Measurements from ENCODE around the gene LFNG. TPM values are rescaled to one million over a fixed set of nuclear protein-coding genes. Genes with fewer than 3 reads are reported as not detected.
A peak's percentile ranks its signal among the peaks of the same experiment; 100 is the strongest.
"Not testable (repeated sequence)": the region's sequence is repeated elsewhere in the genome, so short reads cannot be mapped to it uniquely, and the experiment has no call there.

LFNG gene
- total and polyA plus RNA-seq, 4 donors, result 11.5 to 47.6 (median 23.7) TPM

GRCh38 chr7:2555121-2556052 lies 35.8 kb downstream of the LFNG start, which contains the start of gene BRAT1:
Gene BRAT1 (minus strand): TSS chr7:2555524. CDS start chr7:2554431, 1,093 bp downstream.
- Histone ChIP-seq H3K9me3 (ENCODE audit: control insufficient read depth in 4 of 4, insufficient read depth in 3 of 4, low read length in 3 of 4) (no peaks in the 10 kb centered on the region), H3K36me3 (ENCODE audit: control insufficient read depth in 4 of 4, insufficient read depth in 4 of 4, low read length in 4 of 4) (peaks cover 0 to 13% (median 7%) of the 10 kb centered on the region in 4 donors), H3K4me1 (ENCODE audit: control insufficient read depth in 5 of 5, insufficient read depth in 5 of 5, low read length in 5 of 5) (peaks cover 0 to 17% (median 13%) of the 10 kb centered on the region in 5 donors), H3K9ac (ENCODE audit: insufficient read depth in 1 of 2, low read length in 2 of 2) (peak within 1 kb of the TSS; percentile 68 to 71), H3K27me3 (ENCODE audit: control insufficient read depth in 3 of 3, insufficient read depth in 3 of 3, low read length in 2 of 3) (no peaks in the 10 kb centered on the region), H3K27ac (ENCODE audit: low read depth in 1 of 2, low read length in 1 of 2) (peak within 1 kb of the TSS; percentile 97 to 98), H3K4me3 (peak within 1 kb of the TSS; percentile 77)
- 1% methylated on average over 71 to 79 of the region's 79 CpGs for WGBS, 2 donors
- peak; percentile 0 for TF ChIP-seq CTCF (IDR thresholded peaks at IDR 0.05; ENCODE audit: control extremely low read depth, extremely low read depth)
- ATAC-seq (ENCODE audit: insufficient read depth, low FRiP score) (peak; percentile 94), DNase-seq (peak; percentile 94 to 97 (median 96))

GRCh38 chr7:2558629-2559282 lies 39.2 kb downstream of the LFNG start, which contains the start of gene IQCE:
Gene IQCE (plus strand): TSS chr7:2558979. CDS start chr7:2559182, 203 bp downstream.
- H3K4me1 ChIP-seq (ENCODE audit: control insufficient read depth in 5 of 5, insufficient read depth in 5 of 5, low read length in 5 of 5), result peaks cover 0 to 17% (median 13%) of the 10 kb centered on the region in 5 donors

DNA sequence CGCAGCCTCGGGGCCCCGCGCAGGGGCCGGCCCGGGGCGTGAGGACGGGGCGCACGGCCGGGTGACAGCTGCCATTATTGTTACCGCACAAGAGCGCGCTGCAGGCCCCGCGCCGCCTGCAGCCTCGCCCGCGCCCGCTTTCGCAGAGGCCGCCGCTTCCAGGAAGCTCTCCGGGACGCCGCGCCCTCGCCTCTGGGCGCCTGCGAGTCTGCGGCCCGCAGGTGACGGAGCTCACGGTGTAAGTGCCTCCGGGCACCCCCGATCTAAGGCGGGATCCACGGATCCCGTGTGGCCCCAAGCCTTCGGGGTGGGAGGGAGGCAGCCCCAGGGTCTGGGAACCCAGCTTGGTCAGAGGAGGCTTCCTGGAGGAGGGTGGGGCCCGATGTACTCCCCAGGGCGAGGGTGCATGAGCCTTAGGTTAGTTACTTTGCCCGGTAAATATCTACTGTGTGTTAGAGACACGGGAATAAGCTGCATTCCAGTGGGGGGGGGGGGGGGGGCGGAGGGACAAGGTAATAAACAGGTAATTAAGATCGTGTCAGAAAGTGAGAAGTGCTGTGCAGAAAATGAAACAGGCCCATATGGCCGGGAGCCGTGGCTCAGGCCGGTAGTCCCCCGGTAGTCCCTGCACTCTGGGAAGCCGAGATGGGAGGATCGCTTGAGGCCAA lies 39.8 kb downstream of the LFNG start:
- TF ChIP-seq CTCF (IDR thresholded peaks at IDR 0.05; ENCODE audit: control extremely low read depth, extremely low read depth), result no peak
- no peak for ATAC-seq (ENCODE audit: insufficient read depth, low FRiP score)

More at GRCh38 chr7:2558629-2559282, 39.2 kb downstream of the LFNG start, which contains the start of gene IQCE:
- peak; percentile 89 to 94 (median 94) for DNase-seq
- Histone ChIP-seq H3K9me3 (ENCODE audit: control insufficient read depth in 4 of 4, insufficient read depth in 3 of 4, low read length in 3 of 4) (no peaks in the 10 kb centered on the region), H3K4me3 (peak within 1 kb of the TSS; percentile 94), H3K27me3 (ENCODE audit: control insufficient read depth in 3 of 3, insufficient read depth in 3 of 3, low read length in 2 of 3) (no peaks in the 10 kb centered on the region), H3K27ac (ENCODE audit: low read depth in 1 of 2, low read length in 1 of 2) (peak within 1 kb of the TSS; percentile 65 to 77), H3K9ac (ENCODE audit: insufficient read depth in 1 of 2, low read length in 2 of 2) (peak within 1 kb of the TSS in 1 of 2 donors; percentile 46), H3K36me3 (ENCODE audit: control insufficient read depth in 4 of 4, insufficient read depth in 4 of 4, low read length in 4 of 4) (peaks cover 0 to 6% (median under 1%) of the 10 kb centered on the region in 4 donors)
- peak; percentile 17 for TF ChIP-seq CTCF (IDR thresholded peaks at IDR 0.05; ENCODE audit: control extremely low read depth, extremely low read depth)
- ATAC-seq (ENCODE audit: insufficient read depth, low FRiP score), result peak; percentile 78
- WGBS, 2 donors, result 2% methylated on average over 61 to 66 of the region's 66 CpGs

GRCh38 chr7:2563955-2564354 lies 44.4 kb downstream of the LFNG start:
- H3K36me3 ChIP-seq (ENCODE audit: control insufficient read depth in 4 of 4, insufficient read depth in 4 of 4, low read length in 4 of 4); H3K4me3 ChIP-seq; H3K9me3 ChIP-seq (ENCODE audit: control insufficient read depth in 4 of 4, insufficient read depth in 3 of 4, low read length in 3 of 4); DNase-seq; H3K27me3 ChIP-seq (ENCODE audit: control insufficient read depth in 3 of 3, insufficient read depth in 3 of 3, low read length in 2 of 3); H3K9ac ChIP-seq (ENCODE audit: insufficient read depth in 1 of 2, low read length in 2 of 2); ATAC-seq (ENCODE audit: insufficient read depth, low FRiP score); H3K27ac ChIP-seq (ENCODE audit: low read depth in 1 of 2, low read length in 1 of 2): not testable (repeated sequence)
- H3K4me1 ChIP-seq (ENCODE audit: control insufficient read depth in 5 of 5, insufficient read depth in 5 of 5, low read length in 5 of 5), result peaks cover 0 to 26% (median 8%) of the 10 kb centered on the region in 5 donors
- 98 to 99% methylated on average over 3 of the region's 3 CpGs for WGBS, 2 donors

More for the DNA sequence above, 39.8 kb downstream of the LFNG start:
- Histone ChIP-seq H3K9me3 (ENCODE audit: control insufficient read depth in 4 of 4, insufficient read depth in 3 of 4, low read length in 3 of 4) (no peaks in the 10 kb centered on the region), H3K4me3 (peak overlapping the region; percentile 94), H3K4me1 (ENCODE audit: control insufficient read depth in 5 of 5, insufficient read depth in 5 of 5, low read length in 5 of 5) (peaks cover 0 to 11% (median 9%) of the 10 kb centered on the region in 5 donors), H3K9ac (ENCODE audit: insufficient read depth in 1 of 2, low read length in 2 of 2) (peak overlapping the region in 1 of 2 donors; percentile 46), H3K27me3 (ENCODE audit: control insufficient read depth in 3 of 3, insufficient read depth in 3 of 3, low read length in 2 of 3) (no peaks in the 10 kb centered on the region), H3K27ac (ENCODE audit: low read depth in 1 of 2, low read length in 1 of 2) (peak overlapping the region; percentile 61 to 77), H3K36me3 (ENCODE audit: control insufficient read depth in 4 of 4, insufficient read depth in 4 of 4, low read length in 4 of 4) (peaks cover 0 to 2% (median under 1%) of the 10 kb centered on the region in 4 donors)
- 8 to 26% methylated on average over 33 to 53 of the region's 53 CpGs for WGBS, 2 donors
- peak in 1 of 3 donors; percentile 11 for DNase-seq

Measured in lung (tissue), 12 donors.